GM18517 (cell line): ENCODE data around the gene PPP1R37.

Experiments used
- ATAC-seq: cut with Tn5 transposase; IDR thresholded peaks from one replicate; pipeline ENCODE4 v1.9.1; 2021; ENCODE audit warnings: mild to moderate bottlenecking, moderate library complexity; ENCODE audit not compliant: unreplicated experiment

The PPP1R37 gene

GRCh38 chr19:45092747-45093678, at the start of gene PPP1R37:
TSS of gene PPP1R37 (plus strand) at chr19:45093179. CDS start at chr19:45093326, 147 bp downstream.
- ATAC-seq = peak; percentile 47

GRCh38 chr19:45045671-45046353, 47.2 kb upstream of the PPP1R37 start:
- no peak for ATAC-seq

GRCh38 chr19:45046355-45046754, 46.6 kb upstream of the PPP1R37 start:
- ATAC-seq = no peak

GRCh38 chr19:45047188-45047797, 45.7 kb upstream of the PPP1R37 start:
- peak; percentile 69 for ATAC-seq

DNA sequence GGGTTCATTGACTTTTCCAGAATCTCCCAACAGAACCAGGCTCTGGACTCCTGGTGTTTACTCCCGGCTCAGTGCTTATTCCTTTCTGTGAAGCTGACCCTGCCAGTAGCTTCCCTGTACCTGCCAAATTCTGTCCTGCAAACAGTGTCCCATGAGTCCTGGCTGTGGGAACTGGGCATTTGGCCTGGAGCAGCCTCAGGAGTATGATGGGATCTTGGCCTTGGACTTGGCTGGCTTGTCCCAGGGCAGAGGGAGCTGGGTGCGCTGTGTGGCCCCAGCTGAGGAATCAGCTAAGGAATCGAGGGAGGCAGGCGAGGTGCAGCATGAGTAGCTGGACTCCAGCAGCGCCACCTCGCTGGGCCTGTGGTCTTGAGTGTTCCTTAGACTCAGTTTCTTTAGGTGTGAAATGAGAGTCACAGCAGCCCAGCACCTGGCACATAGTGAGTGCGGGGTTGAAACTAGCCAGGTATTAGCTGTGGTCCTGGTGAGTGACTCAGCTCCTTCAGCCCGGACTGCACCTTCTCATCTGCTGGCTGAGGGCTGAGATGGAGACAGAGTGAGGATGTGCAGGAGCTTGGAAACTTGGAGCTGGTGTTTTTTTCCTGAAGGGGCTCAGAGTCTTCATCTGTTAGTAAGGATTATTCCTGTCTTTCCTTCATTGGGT, 43.8 kb upstream of the PPP1R37 start:
- no peak for ATAC-seq

DNA sequence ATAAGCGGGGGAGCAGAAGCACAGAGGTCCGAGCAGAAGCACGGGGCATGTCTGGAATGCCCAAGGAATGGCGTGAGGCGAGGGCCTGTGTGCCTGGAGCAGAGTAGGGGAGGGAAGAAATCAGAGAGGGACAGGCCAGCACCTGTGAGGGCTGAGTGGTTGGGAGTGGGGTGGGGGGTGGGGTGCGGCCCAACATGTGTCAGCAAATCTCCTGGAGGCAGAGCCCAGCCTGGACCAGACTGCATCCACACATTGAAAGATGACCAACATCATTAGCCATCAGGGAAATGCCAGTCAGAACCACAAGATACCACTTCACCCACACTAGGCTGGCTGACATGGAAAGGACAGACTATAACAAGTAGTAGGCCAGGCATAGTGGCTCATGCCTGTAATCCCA, 42.9 kb upstream of the PPP1R37 start:
- ATAC-seq = no peak

- ATAC-seq = no peak
Observed at GRCh38 chr19:45051929-45052579, 40.9 kb upstream of the PPP1R37 start.

DNA sequence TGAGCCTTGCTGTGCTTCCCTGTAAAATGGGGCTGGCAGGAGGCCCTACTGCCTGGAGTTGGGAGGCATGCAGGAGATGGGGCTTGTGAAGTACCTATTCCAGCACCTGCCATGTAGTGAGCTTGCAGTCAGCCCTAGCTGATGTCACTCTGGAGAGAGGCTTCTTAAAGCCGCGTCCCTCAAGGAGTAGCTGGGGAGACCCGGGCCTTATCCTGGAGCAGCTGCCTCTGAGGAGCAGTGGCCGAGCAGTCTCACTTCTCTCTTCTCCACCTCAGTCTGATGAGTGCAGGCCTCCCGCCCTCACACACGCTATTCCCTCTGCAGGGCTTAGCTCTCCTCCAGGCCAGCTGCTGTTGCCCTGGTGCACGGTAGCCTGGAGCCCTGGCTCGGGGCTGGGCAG, 36.1 kb upstream of the PPP1R37 start:
- ATAC-seq = no peak

GRCh38 chr19:45057444-45057843, 35.5 kb upstream of the PPP1R37 start:
- ATAC-seq = no peak

GRCh38 chr19:45058622-45059159, 34.3 kb upstream of the PPP1R37 start:
- no peak for ATAC-seq

- no peak for ATAC-seq
Observed at GRCh38 chr19:45059258-45059965, 33.6 kb upstream of the PPP1R37 start.

DNA sequence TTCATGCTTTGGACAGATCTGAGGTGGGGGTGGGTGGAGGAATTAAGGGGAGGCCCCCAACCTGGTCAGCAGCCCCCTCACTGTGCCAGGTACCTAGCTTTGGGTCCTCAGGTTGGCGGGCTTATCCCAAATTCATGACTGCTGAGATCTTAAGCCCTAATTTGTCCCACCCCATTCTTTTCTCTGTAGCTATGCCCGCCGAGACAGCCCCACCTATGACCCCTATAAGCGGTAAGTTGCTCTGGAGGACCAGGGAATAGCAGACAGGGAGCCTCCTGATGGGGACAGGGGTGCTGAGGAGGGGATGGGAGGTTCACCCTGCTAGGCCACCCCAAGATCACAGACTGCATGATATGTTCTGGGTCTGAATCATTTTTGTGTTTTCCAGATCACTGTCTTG, 31.0 kb upstream of the PPP1R37 start:
- no peak for ATAC-seq

GRCh38 chr19:45063851-45064801, 28.9 kb upstream of the PPP1R37 start:
- ATAC-seq = no peak

GRCh38 chr19:45066921-45067661, 25.9 kb upstream of the PPP1R37 start:
- no peak for ATAC-seq

DNA sequence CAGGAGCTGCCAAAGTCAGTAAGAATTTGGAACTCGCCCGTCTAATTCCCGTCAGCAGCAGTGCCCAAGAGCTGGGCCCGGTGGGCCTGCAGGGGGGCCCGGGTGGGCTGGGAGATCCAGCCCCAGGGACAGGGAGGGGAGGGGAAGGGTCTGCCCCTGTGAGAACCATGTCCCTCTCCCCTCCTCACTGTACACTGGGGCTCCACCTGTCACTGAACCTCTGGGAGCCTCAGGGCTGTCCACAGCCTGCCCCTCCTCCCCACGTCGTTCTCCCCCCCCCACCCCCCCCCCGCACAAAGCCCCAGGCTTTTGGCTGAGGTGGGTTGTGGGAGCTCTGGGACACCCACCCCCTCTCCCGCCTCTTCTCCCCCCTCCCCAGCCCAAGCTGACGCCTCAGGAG, 24.9 kb upstream of the PPP1R37 start:
- ATAC-seq = no peak

- no peak for ATAC-seq
Observed at GRCh38 chr19:45069056-45069455, 23.9 kb upstream of the PPP1R37 start.

DNA sequence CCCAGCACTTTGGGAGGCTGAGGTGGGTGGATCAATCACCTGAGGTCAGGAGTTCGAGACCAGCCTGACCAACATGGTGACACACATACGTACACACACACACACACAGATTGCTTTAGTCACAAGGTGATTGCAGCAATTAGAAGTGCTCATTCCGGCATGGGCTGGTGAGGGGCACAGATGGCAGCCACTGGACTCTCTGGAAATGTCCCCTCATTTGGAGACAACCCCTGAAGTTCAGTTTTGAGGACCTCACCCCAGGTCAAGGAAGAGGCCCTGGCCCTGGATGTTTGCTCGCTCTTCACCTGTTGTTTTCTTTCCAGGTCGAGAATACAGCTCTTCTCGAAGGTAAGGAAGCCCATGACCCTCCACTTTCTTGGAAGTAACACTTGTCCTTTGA, 22.8 kb upstream of the PPP1R37 start:
- no peak for ATAC-seq
